H4 (cell line): Measurements from ENCODE around the gene SNTG2. TPM values are rescaled to one million over a fixed set of nuclear protein-coding genes. Genes with fewer than 3 reads are reported as not detected.
A peak's percentile ranks its signal among the peaks of the same experiment; 100 is the strongest.

Experiments used
- DNase-seq: peaks from one replicate; pipeline ENCODE4 v3.0.0-alpha.2; 2015; ENCODE audit warnings: low spot score
- total RNA-seq: library from RNA; depleted of rRNA; stranded (reverse); fragments of >200 nt; shearing (Covaris generic); gene quantifications from 2 replicates; pipeline ENCODE4 v1.2.3, GENCODE V29; 2014

Gene SNTG2
- total RNA-seq, 1 experiment from 2014 or later, result not detected

DNA sequence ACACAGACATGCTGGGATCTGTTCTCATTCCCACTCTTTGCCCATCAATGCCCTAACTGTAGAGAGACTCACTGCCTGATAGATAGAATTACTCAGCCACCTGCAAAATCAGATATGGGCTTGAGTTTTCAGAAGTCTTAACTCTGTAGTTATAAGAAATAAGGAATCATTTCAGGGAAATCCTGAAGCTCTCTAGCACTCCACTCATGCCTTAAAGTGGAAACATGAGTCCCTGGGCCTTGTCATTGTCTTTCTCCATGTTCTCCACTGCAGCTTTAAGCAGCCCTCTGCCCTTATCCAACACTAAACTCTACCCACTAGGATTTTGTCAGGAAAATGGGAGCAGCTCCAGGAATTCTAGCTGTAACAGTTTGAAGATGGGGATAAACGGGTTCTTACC, 192.5 kb downstream of the SNTG2 start:
- no peak for DNase-seq

DNA sequence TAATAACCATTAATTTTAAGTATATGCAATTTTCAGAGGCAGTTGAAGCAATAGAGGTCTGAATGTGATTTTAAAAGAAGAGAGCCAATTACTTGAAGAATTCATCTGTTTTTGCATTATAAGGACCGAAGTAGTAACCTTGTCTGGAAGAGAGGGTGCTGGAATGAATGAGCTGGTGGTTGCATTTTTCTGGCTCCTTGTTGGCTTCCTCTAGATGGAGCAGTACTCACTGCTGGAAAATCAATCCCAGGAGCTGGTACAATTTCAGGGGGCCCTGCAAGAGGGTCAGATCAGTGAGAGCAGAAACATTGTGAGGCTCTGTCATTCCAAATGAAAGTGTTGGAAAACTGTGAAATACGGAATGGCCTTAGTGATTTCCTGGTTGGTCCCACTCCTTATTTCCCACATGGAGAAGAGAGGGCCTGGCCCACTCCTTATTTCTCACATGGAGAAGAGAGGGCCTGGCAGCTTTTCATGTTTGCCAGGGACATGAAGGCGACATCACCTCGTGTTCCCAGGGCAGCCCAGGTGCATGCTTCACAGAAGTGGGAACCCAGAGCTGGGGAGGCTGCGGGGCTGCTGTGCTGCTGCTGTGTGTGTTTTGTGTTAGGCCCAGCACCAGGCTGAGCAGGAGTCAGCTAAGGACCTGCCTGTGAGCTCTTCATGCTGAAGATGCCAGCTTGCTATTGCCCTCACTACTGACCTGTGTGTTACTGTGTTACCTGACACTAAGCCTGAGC, 197.4 kb downstream of the SNTG2 start:
- no peak for DNase-seq

DNA sequence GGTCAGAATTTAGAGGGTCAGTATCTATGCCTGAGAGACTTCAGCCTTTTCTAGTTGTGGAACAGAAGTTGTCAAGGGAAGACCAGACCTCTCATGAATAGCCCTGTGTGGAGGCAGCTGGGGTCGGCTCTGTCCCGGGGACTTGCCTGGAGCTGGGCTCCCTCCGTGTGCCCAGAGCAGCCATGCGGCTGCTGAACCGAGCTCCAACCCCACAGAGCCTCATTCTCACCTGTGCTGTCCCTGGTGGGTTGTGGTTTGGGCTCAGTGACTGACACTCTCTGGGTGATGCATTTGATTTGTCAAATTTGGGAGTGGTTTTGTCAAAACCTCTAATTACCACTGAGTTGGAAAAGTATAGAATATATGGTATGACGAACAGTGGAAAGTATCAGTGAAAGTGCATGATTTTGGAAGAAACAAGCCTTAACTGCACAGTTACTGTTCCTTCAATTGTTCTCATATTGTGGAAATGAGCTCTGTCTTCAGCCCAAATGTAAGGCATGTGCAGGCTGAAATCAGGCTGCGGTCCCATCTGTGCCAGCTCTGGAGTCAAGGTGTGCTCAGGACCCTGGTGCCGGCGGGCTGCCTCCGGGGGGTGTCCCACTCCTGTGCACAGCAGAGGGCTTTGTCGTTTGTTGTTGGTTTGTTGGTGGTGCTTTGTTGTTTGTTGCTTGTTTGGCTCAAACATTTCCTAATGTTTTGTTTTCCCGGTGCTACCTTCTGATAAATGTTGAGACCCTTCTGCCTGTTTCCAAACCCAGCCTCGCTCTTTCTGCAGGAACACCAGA, 200.3 kb downstream of the SNTG2 start:
- DNase-seq, result no peak

DNA sequence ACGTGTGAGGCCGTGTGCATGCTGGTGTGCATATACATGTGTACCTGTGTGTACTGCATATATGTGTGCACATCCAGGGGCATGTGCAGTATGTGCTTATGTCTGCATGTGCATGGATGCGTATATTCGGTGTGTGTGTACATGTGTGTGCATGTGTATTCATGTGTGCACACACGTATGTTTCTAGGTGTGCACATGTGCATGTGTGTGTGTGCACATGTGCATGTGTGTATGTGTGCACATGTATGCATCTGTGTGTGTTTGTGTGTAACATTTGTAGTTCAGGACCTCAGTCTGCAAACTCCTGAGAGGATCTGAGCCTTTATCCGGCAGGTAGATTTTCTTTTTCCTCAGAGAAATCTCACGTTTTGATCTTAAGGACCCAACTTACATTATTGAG, 201.7 kb downstream of the SNTG2 start:
- DNase-seq, result no peak

DNA sequence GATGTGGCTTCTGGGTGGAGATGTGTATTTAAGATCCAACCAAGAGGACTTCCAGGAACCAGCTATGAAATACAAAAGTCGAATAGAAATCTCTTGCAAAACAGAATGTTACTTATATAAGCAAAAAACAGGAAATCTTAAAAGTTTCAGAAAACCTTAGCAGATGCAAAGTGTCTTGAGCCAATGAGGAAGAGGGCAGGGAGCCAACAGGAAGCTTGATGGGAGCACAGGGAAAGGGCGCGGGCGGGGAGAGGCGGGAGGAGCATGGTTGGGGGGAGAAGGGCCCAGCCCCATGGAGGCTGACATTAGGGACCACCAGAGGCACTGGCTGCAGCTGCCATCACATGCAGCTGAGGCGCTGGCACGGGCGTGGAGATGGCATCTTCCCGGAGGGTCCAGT, 203.3 kb downstream of the SNTG2 start:
- no peak for DNase-seq

DNA sequence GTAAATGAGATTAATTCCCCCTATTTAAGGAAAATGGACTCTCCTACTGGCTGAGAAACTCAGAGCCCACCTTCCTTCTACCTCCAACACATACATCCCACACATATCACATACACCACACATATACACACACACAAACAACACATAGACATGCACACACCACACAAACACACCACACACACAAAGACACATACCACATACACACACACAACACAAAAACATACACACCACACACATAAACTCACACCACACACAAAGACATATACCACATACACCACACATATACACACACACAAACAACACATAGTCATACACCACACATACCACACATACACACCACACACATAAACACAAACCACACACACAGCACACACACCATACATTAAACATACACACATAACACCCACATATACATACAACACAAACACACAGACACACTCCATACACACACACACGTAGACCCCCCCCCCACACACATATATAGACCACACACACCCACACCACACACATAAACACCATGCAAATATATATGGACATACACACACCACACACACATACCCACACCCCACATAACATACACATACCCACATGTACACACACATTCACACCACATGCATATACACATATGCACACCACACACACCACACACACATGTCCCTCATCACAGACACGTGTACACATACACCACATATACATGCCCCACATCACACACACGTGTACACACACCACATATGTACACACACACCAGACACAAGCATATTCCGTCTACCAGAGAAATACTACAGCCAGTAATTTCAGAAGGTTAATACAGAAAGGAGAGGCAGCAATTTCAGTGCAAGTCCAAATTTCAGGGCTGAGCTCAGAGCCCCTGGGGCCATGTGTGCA, 204.3 kb downstream of the SNTG2 start:
- DNase-seq, result no peak

DNA sequence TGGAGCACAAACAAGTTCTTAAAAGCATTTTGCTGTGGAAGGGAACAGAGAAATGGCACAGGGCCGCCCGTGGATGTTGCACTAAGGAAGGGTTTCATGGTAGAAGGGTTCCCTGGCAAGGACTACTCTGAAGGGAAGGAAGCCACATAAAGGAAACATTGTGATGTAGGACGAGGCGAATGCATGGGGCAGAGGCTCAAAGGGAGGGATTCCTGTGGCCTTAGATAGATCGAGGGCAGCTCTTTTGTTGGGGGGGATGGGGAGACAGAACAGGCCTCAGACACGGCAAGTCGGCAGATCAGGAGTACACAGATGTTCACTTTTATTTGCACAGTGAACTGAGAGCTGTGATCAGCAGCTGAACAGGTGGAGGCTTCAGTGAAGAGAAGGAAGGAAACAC, 205.4 kb downstream of the SNTG2 start:
- no peak for DNase-seq

DNA sequence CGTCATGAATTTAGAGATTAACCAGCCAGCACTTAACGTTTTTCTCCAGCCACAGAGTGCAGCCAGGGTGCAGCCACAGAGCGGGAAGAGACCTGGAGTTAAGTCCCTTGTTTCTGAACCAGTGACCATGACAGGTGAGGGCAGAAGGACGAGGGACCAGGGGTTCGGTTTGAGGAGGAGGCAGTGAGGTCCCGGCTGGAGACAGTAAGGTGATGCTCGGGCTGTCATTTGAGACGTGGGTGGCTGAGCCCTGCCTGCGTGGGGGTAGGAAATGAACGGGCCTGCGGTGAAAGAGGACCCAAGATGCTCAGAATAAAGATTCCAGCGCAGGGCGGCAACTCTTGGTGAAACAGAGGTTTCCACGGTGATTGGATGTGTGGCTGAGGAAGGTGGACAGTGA, 205.9 kb downstream of the SNTG2 start:
- no peak for DNase-seq

DNA sequence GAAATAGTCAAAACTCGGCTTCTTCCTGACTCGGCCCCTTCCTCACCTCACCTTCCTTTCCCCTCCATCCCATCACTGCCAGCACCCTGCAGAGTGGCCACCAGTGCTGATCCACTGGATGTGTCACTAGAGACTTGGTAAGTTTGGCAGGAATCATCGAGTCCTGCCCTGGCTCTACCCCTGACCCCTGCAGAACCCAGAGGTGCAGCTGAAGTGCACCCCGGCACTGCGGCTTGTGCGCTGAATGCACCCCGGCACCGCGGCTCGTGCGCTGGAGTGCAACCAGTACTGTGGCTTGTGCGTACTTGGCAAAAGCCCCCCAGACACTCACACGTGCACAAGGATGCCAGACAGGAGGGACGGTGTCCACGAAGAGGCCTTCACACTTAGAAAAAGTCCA, 206.5 kb downstream of the SNTG2 start:
- DNase-seq, result no peak

DNA sequence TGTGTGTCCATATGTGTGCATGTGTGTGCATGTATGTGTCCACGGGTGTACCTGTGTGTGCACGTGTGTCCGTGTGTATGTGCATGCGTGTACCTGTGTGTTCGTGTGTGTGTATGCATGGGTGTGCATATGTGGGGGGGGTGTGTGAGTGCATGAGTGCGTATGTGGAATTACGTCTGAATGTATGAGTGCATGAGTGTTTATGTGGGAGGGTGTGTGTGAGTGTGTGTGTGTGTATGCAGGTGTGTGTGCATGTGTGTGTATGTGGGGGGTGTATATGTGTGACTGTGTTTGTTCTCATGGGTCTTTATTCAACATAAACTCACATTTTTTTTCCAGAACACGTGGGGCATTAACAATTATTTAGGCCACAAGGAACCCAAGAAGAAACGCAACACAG, 208.4 kb downstream of the SNTG2 start:
- DNase-seq, result no peak

DNA sequence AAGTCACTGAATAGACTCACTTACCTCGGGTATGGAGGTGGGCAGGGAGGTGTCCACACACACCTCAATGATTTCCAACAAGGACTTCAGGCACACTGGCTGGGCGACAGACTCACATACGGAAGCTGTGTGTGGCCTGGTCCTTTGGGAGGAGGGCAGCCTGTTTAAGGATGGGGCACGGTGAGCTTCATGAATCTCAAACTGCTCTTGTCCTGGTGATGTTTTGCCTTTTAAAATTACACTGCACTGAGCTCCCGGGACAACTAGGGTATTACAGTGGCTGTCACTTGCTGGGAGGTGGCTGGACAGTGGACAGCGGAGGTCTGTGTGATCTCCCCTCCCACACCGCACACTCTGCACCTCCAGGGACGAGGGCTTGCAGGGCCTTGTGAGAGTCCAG, 211.6 kb downstream of the SNTG2 start:
- no peak for DNase-seq

DNA sequence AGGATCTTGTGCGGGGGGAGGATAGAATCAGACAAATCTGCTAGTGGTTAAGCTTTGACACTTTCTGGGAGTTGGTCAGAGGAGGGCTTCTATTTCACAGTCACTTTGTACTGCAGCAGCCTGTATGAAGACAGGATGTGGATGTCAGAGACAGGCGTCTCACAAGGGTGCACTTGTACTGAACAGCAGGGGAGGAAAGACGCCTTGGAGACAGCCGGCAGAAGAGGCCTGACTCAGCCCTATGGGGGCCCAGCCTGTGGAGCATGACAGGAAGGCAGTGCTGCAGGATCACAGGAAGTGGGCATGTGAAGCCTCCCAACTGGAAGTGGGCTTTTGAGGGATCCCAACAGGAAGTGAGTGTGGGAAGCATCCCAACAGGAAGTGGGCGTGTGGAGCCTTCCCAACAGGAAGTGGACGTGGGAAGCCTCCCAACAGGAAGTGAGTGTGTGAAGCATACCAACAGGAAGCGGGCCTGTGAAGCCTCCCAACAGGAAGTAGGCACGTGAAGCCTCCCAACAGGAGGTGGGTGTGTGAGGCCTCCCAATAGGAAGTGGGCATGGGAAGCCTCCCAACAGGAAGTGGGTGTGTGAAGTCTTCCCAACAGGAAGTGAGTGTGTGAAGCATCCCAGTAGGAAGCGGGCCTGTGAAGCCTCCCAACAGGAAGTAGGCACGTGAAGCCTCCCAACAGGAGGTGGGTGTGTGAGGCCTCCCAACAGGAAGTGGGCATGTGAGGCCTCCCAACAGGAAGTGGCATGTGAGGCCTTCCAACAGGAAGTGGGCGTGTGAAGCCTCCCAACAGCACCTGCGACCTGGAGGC, 212.3 kb downstream of the SNTG2 start:
- peak; percentile 3 for DNase-seq

DNA sequence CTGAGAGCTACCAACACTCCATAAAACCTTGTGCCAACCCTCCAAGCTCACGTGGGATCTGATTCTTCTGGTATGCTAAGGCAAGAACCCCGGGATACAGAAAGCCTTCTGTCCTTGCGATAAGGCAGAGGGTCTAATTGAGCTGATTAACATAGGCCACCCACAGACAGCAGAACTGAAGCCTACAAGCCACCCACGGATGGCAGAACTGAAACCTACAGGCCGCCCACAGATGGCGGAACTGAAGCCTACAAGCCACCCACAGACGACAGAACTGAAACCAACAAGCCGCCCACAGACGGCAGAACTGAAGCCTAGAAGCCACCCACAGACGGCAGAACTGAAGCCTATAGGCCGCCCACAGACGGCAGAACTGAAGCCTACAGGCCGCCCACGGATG, 216.3 kb downstream of the SNTG2 start:
- DNase-seq, result no peak

DNA sequence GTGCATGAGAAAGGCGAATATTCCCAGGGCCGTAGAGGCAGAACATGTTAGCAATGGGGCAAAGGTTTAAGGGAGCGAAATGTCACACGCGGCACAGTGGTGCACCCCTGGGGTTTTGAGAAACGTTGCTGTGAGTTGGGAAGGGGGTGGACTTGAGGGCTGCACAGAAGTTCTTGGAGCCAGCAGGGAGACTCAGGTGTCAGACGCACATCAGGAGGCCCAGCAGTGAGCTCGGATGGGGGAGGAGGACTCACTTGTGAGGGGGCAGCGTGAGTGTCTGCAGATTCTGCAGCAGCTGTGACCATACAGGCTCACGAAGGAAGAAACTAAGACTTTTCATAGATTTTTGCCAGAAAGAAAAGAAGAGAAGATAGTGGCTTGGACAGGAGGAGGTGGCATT, 218.2 kb downstream of the SNTG2 start:
- DNase-seq, result no peak

DNA sequence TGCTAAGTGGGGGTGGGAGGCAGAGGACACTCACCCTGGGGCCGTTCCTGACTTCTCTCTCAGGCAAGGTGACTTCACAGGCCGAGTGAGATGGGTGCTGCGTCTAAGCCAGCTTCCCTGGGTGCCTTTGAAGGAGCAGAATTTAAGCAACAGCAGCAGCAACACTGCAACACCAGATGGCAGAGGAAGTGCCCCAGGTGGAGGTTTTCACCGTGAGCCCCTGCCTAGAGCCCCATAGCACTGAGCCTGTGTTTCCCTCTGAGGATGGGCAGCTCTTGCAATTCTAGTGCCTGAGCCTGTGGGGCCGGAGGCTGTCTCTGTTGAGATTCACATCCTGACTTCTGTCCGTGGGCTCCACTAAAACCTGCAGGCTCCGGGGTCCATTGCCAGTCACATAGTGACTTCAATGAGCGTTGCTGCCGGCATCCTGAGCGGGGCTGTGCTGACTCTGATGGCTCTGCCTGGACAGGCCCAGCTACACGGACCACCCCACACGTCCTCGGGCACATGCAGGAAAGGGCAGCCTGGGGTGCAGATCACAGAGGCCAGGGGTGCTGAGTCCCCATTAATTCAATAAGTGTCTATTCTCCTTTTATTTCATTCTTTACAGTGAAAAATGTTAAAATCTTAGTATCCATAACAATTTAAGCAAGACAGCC, 218.8 kb downstream of the SNTG2 start:
- no peak for DNase-seq

DNA sequence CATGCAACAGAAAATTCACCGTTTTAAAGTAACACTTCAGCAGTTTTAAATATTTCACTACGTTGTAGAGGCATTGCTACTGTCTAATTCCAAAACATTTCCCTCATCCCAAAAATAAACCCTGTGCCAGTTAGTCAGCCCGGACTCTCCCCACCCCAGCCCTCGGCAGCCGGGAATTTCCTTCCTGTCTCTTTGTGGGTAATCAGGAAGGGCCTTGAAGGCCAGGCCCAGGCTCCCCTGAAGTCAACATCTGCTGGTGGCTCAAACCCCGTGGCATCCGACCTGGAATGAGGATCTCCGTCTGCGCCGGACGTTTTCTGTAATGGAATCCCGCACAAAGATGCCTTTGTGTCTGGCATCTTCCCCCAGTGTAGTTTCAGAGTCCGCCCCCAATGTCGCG, 219.6 kb downstream of the SNTG2 start:
- no peak for DNase-seq

DNA sequence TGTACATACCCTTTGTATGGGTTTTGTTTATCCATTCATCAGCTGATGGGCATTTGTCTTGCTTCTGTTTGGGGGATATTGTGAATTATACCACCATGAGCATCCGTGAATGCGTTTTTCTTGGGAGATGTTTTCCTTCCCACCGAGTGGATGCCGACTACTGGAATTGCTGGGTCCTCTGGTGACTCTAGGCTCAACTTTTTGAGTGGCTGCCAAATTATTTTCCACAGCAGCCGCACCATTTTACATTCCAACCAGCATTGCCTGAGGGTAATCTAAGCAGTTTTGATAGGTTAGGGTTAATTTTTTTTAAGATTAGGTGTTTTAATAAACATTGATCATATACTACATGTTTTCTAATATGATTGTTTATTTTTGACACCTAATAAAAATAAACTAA, 220.1 kb downstream of the SNTG2 start:
- DNase-seq, result no peak

DNA sequence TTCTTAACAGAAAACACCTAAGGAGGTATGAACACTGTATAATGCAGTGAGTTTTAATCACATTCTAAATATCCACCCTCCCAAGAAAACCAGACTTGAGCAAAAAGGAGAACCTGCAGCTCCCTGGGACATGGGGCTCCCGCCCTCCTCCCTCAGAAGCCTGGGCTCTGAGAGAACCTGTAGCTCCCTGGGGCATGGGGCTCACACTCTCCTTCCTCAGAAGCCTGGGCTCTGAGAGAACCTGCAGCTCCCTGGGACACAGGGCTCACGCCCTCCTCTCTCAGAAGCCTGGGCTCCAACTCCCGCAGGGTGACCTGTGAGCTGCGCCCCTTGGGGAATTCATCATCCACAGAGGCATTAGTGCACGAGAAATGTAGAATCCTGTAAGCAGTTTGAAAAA, 222.9 kb downstream of the SNTG2 start:
- no peak for DNase-seq

DNA sequence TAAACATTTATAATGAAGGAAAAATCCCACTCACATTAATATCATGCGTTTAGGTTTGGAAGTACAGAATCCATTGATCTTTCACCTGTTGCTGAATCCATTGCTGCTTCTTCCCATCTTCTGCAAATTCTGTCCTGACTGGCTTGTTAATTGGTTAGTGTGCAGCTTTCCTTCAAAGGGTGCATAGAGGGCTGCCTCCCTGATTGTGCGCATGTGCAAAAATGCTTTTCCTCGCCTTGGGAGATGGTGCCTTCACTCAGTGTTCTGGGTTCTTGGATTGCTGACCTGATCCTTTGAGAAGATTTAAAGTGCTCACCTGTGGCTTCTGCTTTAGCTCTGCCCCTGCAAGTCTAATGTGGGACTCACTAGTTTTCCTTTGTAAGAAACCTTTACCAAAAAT, 231.2 kb downstream of the SNTG2 start:
- no peak for DNase-seq

DNA sequence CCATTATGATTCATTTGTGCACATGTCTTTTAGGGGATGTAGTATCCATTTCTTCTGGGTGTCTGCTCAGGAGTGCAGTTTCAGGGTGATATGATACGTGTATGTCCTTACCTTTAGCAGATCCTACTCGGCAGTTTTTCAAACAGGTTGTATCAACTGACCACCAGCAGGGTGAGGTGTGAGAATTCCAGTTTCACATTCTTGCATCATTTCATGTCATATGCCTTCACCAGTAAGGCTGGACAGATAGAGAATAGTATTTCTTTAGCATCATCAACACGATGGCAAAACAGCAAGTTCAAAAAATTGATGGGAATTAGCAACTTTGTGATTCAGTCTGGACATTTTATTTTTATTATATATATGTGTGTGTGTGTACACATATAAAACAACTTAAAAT, 232.7 kb downstream of the SNTG2 start:
- DNase-seq, result no peak

DNA sequence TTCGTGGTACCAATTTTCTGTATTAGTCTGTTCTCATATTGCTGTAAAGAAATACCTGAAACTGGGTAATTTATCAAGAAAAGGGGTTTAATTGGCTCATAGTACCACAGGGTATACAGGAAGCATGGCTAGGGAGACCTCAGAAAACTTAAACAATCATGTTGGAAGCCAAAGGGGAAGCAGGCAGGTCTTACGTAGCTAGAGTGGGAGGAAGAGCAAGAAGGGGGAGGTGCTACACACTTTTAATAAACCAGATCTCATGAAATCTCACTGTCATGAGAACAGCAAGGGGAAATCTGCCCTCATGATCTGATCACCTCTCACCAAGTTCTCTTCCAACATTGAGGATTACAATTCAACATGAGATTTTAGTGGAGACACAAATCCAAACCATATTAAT, 235.8 kb downstream of the SNTG2 start:
- no peak for DNase-seq
